NK-92 (cell line): ENCODE measurements around the gene PCDHB11.
"Not testable (repeated sequence)": the region's sequence is repeated elsewhere in the genome, so short reads cannot be mapped to it uniquely, and the experiment has no call there.

Experiments
- DNase-seq: peaks from one replicate; lab custom pipeline; 2025; ENCODE audit not compliant: unreplicated experiment; lab: John Stamatoyannopoulos, UW

Gene PCDHB11

GRCh38 chr5:141236516-141237313, 37.3 kb downstream of the PCDHB11 start:
- no peak for DNase-seq

- no peak for DNase-seq
Observed at GRCh38 chr5:141241496-141241895, 42.1 kb downstream of the PCDHB11 start.

- DNase-seq = no peak
Observed at GRCh38 chr5:141245250-141245717, 45.9 kb downstream of the PCDHB11 start, which contains the start of gene PCDHB15. PCDHB15 (plus strand) TSS chr5:141245395; CDS start chr5:141245579, 184 bp downstream.

GRCh38 chr5:141246971-141247370, 47.5 kb downstream of the PCDHB11 start:
- DNase-seq = not testable (repeated sequence)

- DNase-seq = not testable (repeated sequence)
Observed at GRCh38 chr5:141247434-141247833, 48.0 kb downstream of the PCDHB11 start.

GRCh38 chr5:141250576-141250975, 51.1 kb downstream of the PCDHB11 start:
- DNase-seq = no peak
